ENCODE data around the gene DMBX1.

DMBX1 gene

DNA sequence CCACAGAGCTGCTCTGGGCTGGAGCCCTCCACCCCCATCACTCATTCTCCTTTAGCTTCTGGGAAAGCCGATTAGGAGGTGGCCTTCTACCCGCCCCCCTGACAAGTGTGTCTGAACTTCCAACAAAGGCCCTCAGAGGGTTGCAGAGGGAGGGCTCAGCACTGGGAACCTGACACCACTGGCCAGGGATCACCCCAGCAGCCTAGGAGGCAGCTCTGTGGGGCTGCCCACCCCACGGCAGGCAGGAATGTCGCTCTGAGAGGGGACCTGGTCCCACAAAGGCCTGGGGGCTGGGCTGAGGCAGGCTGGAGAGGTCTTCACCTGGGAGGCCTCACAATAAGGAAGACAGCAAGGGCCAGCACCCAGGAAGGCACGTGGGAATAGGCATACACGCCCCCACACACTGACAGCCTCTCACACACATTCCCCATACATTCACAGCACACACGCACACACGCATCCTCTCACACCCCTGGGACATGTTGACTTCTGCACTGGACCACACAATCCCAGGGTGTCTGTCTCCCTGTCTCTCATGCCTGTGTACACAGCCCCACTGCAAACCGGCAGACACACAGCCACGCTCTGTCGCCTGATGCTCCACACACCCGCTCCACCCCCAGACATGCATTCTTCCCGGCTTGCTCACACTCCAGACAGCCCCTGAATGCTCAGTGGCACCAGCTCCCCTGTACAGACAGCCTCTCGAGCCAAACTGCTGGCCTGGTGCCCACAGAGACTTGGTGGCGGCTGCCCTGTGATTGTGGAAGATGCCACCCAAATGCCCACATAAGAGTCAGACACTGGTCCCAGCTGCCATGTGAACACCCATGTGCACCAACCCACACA is 30.7 kb downstream of the DMBX1 start:
- H3K4me3 ChIP-seq (ENCODE audit: low read depth, low read length), result no peak overlapping the region
- DNase-seq (ENCODE audit: low read depth), result no peak
- TF ChIP-seq, protein P1, sequence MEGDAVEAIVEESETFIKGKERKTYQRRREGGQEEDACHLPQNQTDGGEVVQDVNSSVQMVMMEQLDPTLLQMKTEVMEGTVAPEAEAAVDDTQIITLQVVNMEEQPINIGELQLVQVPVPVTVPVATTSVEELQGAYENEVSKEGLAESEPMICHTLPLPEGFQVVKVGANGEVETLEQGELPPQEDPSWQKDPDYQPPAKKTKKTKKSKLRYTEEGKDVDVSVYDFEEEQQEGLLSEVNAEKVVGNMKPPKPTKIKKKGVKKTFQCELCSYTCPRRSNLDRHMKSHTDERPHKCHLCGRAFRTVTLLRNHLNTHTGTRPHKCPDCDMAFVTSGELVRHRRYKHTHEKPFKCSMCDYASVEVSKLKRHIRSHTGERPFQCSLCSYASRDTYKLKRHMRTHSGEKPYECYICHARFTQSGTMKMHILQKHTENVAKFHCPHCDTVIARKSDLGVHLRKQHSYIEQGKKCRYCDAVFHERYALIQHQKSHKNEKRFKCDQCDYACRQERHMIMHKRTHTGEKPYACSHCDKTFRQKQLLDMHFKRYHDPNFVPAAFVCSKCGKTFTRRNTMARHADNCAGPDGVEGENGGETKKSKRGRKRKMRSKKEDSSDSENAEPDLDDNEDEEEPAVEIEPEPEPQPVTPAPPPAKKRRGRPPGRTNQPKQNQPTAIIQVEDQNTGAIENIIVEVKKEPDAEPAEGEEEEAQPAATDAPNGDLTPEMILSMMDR (IDR thresholded peaks at IDR 0.05; ENCODE audit: low read depth, low read length, missing control alignments), result no peak

DNA sequence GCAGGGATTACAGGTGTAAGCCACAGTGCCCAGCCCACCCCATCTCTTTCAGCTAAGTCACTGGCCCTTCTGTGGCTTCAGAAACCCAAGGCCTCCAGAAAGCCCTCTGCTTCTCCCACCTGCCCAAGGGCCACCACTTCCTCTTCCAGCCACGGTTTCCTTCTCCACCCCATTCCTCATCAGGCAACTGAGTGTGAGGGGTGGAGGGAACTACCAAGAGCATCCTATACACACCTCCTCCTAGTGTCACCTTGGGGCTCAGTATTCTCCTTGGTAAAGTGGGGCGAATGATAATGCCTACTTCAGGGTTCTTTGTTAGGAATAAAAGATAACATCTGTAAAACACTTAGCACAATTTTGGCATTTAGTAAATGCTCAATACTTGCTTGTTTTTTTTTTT is 31.8 kb downstream of the DMBX1 start:
- no peak for DNase-seq (ENCODE audit: low read depth)
- TF ChIP-seq, protein P1 (IDR thresholded peaks at IDR 0.05; ENCODE audit: low read depth, low read length, missing control alignments), result no peak
- H3K4me3 ChIP-seq (ENCODE audit: low read depth, low read length), result no peak overlapping the region

DNA sequence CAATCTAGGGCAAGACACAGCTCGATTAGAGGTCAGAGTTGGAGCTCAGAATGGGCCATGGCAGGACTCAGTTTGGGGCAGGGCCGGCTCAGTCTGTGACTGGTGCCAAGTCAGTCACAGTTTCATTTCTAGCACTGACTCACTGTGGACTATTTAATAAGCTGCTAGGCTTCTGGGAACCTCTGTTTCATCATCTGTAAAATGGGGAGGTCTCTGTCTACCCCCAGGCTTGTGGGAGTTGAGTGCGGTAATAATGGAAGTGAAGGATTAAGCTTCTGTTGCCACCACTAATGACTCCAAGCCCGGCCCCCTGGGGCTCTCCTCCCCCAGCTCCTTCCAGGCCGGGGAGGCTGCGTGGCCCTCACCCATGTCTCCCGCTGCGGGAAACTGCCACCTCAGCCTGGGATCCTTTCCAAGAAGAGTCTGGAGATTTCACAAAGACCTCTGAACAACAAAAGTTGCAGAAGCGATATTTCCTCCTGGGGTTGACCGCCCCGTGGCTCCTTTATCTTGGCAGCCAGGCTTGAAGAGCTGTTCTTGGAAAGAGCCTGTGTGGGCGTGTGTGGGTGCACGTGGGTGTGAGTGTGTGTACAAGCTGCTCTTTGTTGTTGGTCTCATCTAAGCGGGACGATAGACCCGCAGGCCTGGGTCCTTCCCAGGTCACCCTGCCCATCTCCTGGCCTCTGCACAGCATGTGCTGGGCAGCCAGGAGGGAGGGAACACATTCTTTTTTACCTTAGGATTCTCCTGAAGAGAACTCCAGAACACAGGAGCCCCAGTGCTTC is 32.7 kb downstream of the DMBX1 start:
- TF ChIP-seq, protein P1 (IDR thresholded peaks at IDR 0.05; ENCODE audit: low read depth, low read length, missing control alignments), result no peak
- DNase-seq (ENCODE audit: low read depth), result no peak
- no peak overlapping the region for H3K4me3 ChIP-seq (ENCODE audit: low read depth, low read length)

DNA sequence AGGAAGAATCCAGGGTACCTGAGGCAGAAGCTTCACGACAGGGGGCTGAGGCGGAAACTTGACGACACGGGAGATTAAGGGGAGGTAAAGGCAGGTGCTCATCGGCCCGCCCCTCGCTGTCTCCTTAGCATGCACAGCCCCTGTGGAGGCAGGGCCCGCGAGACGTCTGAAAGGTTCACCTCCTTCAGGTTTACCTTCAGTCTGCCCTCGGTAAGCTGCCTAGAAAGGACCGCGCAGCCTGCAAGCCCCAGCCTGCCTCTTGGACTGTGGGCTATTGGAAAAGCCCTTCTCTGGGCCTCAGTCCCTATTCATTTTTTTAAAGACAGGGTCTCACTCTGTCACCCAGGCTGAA is 33.3 kb downstream of the DMBX1 start:
- TF ChIP-seq, protein P1 (IDR thresholded peaks at IDR 0.05; ENCODE audit: low read depth, low read length, missing control alignments), result no peak
- DNase-seq (ENCODE audit: low read depth), result no peak
- H3K4me3 ChIP-seq (ENCODE audit: low read depth, low read length), result no peak overlapping the region

DNA sequence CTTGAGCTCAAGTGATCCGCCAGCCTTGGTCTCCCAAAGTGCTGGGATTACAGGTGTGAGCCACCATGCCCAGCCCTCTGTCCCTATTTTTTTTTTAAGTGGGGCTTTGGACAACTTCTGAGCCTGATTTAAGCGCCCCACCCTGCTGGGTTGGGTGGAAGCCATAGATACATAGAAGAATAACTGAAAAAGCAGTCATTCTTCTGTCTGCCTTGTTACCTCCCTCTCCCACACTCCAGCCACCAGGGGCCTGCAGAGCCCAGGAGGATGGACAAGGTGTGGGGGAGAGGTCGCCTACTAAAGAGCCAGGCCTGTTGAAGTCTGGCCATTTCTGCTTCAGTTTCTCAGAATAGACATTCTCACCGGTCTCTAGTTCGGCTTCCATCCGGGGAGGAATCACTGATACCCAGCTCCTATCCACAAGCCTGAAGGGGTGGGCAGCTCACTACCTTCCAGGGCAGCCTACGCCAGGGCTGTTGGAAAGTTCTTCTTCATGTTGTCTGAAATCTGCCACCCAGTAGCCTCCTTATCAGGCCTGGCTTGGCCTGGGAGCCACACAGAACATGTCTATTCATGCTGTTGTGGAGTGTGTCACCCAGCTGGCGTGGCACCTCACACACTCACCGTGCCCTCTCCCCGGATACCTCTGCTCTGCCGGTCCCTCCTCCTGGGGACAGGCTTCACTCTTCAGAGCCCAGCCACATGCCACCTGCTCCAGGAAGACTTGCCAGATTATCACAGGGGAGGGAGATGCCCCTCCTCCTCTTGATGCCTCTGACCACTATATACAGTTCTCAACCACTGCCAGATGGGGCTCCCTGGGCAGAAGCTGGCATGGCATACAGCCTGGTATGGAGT is 34.1 kb downstream of the DMBX1 start:
- DNase-seq (ENCODE audit: low read depth), result no peak
- no peak overlapping the region for H3K4me3 ChIP-seq (ENCODE audit: low read depth, low read length)
- TF ChIP-seq, protein P1 (IDR thresholded peaks at IDR 0.05; ENCODE audit: low read depth, low read length, missing control alignments), result no peak

DNA sequence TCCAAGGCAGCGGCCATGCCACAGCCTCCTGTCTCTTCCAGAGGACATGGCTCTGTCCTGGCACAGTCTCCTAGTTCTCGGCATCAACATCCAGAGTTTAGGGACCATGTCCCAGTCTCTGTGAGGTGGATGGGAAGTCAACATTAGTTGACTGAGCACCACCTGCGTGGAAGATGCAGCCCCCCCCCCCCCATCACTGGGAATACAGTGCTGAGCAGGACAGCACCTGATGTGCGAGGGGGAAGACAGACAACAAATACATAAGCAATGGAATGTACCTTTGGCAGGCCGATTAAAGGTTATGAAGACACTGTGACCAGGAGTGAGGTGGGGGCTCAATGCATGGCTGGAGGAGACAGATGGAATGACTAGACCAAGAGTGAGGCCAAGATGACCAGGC is 35.2 kb downstream of the DMBX1 start:
- no peak overlapping the region for H3K4me3 ChIP-seq (ENCODE audit: low read depth, low read length)
- TF ChIP-seq, protein P1 (IDR thresholded peaks at IDR 0.05; ENCODE audit: low read depth, low read length, missing control alignments), result no peak
- no peak for DNase-seq (ENCODE audit: low read depth)

Measured in GM12864 (cell line).